ENCODE results near the gene MGME1. TPM values are rescaled to one million over a fixed set of nuclear protein-coding genes. Genes with fewer than 3 reads are reported as not detected.

The MGME1 gene
- 10 to 100 TPM; 28.7 to 30.6 TPM for total RNA-seq

DNA sequence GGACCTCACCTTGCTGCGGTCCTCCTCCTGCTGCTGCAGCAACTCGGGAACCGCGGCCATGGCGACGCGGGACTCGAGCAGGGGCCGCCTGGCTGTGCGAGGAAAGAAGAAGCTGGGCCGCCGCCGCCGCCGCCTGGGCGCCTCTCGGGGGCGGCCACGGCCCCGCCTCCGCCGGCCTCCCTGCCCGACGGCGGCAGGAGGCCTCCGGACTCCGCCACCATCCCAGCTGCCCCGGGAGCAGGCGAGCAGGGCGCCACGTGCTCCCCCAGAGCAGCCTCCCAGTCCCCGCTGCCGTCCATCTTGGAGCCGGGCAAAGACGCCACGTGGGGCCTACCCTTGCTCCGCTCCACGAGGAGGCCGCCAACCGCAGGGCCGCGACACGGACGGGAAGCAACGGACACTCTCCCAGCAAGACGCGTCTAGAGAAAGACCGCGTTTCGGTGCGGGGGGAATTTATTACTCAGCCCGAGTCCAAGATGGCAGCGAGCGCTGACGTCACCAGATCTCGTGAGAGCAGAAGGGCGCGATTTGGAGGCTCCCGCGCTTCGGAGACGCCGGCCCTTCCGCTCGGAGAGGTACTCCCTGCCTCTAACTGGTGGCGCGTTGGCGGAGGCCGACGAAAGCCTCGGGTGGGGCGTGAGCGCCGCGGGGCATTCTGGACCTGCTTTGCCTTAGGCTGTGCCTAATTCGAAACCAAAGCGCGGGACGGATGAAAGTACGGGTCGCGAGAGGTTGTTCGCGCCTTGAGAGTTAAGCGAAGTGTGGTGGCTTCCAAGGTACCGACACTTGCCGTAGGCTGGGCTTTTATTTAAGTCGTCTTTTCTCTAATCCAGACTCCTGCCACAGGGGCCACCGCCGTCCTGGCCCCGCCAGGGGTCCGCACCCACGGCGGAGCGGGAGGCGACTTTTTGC lies at the start of gene MGME1, which contains the start of gene SNX5:
TSS of gene MGME1 (plus strand) at position 653 of the 912 bp plus-strand sequence. CDS start 842 bp downstream, outside the sequence.
TSS of gene SNX5 (minus strand) at position 429 of the 912 bp plus-strand sequence. CDS start at position 60, 369 bp downstream.
- no peaks in the 10 kb centered on the region for H3K27me3 Mint-ChIP-seq (ENCODE audit: low read depth)
- H3K36me3 Mint-ChIP-seq (ENCODE audit: low read depth): peaks cover 74% of the 10 kb centered on the region
- H3K9me3 Mint-ChIP-seq: no peaks in the 10 kb centered on the region
- peaks cover 49% of the 10 kb centered on the region for H3K4me1 Mint-ChIP-seq (ENCODE audit: low read depth)
- intact Hi-C loops (cut with micrococcal nuclease): loop anchor here (1.0 to 5.0 kb wide), 15 partner anchors 9 to 1396 kb away; partner anchors contain the start of genes DSTN, DZANK1, KAT14 and KIF16B
- CTCF ChIA-PET: interaction anchor here (1.2 to 1.4 kb wide), 2 partner anchors 24 to 286 kb away, joined by 3 read pairs; partner anchors contain the start of gene RRBP1
- H3K27ac Mint-ChIP-seq: peak within 1 kb of the TSS; percentile 98
- peak within 1 kb of the TSS; percentile 86 for H3K4me3 Mint-ChIP-seq
- DNase-seq: peak; percentile 99

GRCh38 chr20:17919149-17919548 lies 49.7 kb upstream of the MGME1 start:
- CTCF ChIA-PET: no interaction called here
- H3K4me3 Mint-ChIP-seq: no peak overlapping the region

GRCh38 chr20:17921774-17922173 lies 47.0 kb upstream of the MGME1 start:
- no peak for DNase-seq
- Mint-ChIP-seq H3K4me1 (ENCODE audit: low read depth) (no peaks in the 10 kb centered on the region), H3K27ac (no peak overlapping the region), H3K36me3 (ENCODE audit: low read depth) (no peaks in the 10 kb centered on the region), H3K4me3 (no peak overlapping the region), H3K9me3 (no peaks in the 10 kb centered on the region), H3K27me3 (ENCODE audit: low read depth) (no peaks in the 10 kb centered on the region)
- intact Hi-C loops (cut with micrococcal nuclease): no loop called here
- CTCF ChIA-PET: no interaction called here

More at GRCh38 chr20:17919149-17919548, 49.7 kb upstream of the MGME1 start:
- Mint-ChIP-seq H3K9me3 (no peaks in the 10 kb centered on the region), H3K4me1 (ENCODE audit: low read depth) (no peaks in the 10 kb centered on the region), H3K27me3 (ENCODE audit: low read depth) (no peaks in the 10 kb centered on the region), H3K27ac (no peak overlapping the region), H3K36me3 (ENCODE audit: low read depth) (no peaks in the 10 kb centered on the region)
- DNase-seq: no peak
- intact Hi-C loops (cut with micrococcal nuclease): no loop called here

- intact Hi-C loops (cut with micrococcal nuclease): no loop called here
- Mint-ChIP-seq H3K4me1 (ENCODE audit: low read depth) (no peaks in the 10 kb centered on the region), H3K36me3 (ENCODE audit: low read depth) (no peaks in the 10 kb centered on the region), H3K9me3 (no peaks in the 10 kb centered on the region), H3K4me3 (no peak overlapping the region), H3K27ac (no peak overlapping the region), H3K27me3 (ENCODE audit: low read depth) (peaks cover 2% of the 10 kb centered on the region)
- no peak for DNase-seq
- CTCF ChIA-PET: no interaction called here
These were observed 43.5 kb upstream of the MGME1 start for GRCh38 chr20:17925141-17925939.

GRCh38 chr20:17925940-17926300 lies 42.9 kb upstream of the MGME1 start:
- peaks cover 2% of the 10 kb centered on the region for H3K27me3 Mint-ChIP-seq (ENCODE audit: low read depth)
- no peak overlapping the region for H3K4me3 Mint-ChIP-seq
- H3K36me3 Mint-ChIP-seq (ENCODE audit: low read depth): no peaks in the 10 kb centered on the region
- H3K9me3 Mint-ChIP-seq: no peaks in the 10 kb centered on the region
- DNase-seq: no peak
- no peaks in the 10 kb centered on the region for H3K4me1 Mint-ChIP-seq (ENCODE audit: low read depth)
- intact Hi-C loops (cut with micrococcal nuclease): no loop called here
- no peak overlapping the region for H3K27ac Mint-ChIP-seq
- CTCF ChIA-PET: no interaction called here

DNA sequence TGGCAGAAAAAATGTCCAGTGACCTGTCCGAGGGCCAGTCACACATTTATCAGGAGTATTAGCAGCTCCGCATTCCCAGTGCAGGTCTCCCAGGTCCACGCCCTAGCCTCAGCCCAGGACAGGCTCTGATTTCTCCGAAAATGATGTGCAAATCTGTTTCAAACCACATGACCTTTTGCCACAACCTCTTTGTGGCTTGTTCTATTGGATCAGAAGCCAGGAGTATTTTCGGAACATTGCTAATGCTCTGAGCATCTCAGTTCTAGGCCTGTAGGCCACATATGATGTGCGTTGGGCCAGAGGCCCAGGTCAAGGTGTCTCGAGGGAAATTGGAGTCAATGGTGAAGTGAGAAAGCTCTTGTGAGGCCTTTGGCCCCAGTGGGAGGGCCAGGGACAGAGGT lies 40.6 kb upstream of the MGME1 start:
- no peaks in the 10 kb centered on the region for H3K4me1 Mint-ChIP-seq (ENCODE audit: low read depth)
- DNase-seq: no peak
- H3K4me3 Mint-ChIP-seq: no peak overlapping the region
- H3K27me3 Mint-ChIP-seq (ENCODE audit: low read depth): peaks cover 2% of the 10 kb centered on the region
- no peak overlapping the region for H3K27ac Mint-ChIP-seq
- CTCF ChIA-PET: no interaction called here
- no peaks in the 10 kb centered on the region for H3K36me3 Mint-ChIP-seq (ENCODE audit: low read depth)
- intact Hi-C loops (cut with micrococcal nuclease): no loop called here
- peaks cover 3% of the 10 kb centered on the region for H3K9me3 Mint-ChIP-seq

GRCh38 chr20:17928633-17929311 lies 40.0 kb upstream of the MGME1 start:
- CTCF ChIA-PET: no interaction called here
- Mint-ChIP-seq H3K27ac (no peak overlapping the region), H3K27me3 (ENCODE audit: low read depth) (peaks cover 2% of the 10 kb centered on the region), H3K4me1 (ENCODE audit: low read depth) (no peaks in the 10 kb centered on the region), H3K4me3 (no peak overlapping the region), H3K9me3 (peaks cover 3% of the 10 kb centered on the region), H3K36me3 (ENCODE audit: low read depth) (no peaks in the 10 kb centered on the region)
- intact Hi-C loops (cut with micrococcal nuclease): no loop called here
- DNase-seq: no peak

DNA sequence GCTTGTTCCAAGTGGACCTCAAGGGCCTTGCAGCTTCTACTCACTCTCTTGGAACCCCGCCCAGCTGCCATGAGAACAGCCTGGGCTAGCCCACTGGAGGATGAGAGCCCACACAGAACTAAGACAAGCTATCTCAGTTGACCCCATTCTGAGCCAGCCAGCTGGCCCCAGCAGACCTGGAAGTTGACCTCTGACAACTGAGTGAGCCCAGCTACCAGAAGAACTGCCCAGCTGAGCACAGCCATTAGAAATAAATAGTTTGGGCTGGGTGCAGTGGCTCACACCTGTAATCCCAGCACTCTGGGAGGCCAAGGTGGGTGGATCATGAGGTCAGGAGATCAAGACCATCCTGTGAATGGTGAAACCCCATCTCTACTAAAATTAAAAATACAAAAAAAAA lies 37.3 kb upstream of the MGME1 start:
- intact Hi-C loops (cut with micrococcal nuclease): no loop called here
- no peaks in the 10 kb centered on the region for H3K4me1 Mint-ChIP-seq (ENCODE audit: low read depth)
- CTCF ChIA-PET: interaction anchor here (0.6 kb wide), 1 partner anchor 98 kb away, joined by 3 read pairs; no protein-coding TSS in a partner anchor
- H3K9me3 Mint-ChIP-seq: peaks cover 3% of the 10 kb centered on the region
- no peak for DNase-seq
- no peak overlapping the region for H3K27ac Mint-ChIP-seq
- H3K36me3 Mint-ChIP-seq (ENCODE audit: low read depth): no peaks in the 10 kb centered on the region
- no peak overlapping the region for H3K4me3 Mint-ChIP-seq
- H3K27me3 Mint-ChIP-seq (ENCODE audit: low read depth): peaks cover 2% of the 10 kb centered on the region

- Mint-ChIP-seq H3K36me3 (ENCODE audit: low read depth) (no peaks in the 10 kb centered on the region), H3K4me3 (no peak overlapping the region), H3K9me3 (peaks cover 3% of the 10 kb centered on the region), H3K27ac (no peak overlapping the region), H3K27me3 (ENCODE audit: low read depth) (peaks cover 2% of the 10 kb centered on the region), H3K4me1 (ENCODE audit: low read depth) (no peaks in the 10 kb centered on the region)
- DNase-seq: no peak
- CTCF ChIA-PET: interaction anchor here (0.6 kb wide), 1 partner anchor 99 kb away, joined by 3 read pairs; no protein-coding TSS in a partner anchor
- intact Hi-C loops (cut with micrococcal nuclease): no loop called here
These were observed 36.4 kb upstream of the MGME1 start for GRCh38 chr20:17932396-17932795.

DNA sequence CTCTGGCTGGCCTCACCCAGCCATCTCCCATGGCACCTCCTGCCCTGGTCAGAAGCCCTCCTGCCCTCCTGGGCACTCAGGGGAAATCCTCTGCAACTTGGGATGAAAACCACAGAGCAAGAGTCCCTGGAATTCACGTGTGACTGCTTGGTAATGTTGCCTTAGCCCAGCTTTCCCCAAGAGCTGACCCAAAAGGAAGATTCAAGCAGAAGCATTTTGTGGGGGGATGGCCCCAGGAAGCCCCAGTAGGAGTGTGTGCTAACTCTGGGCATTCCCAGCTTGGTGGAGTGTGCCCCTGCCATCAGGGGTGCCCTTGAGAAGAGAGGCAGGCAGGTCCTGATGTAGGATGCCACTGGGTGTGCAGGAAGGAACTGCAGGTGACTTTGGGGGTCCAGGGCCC lies 35.7 kb upstream of the MGME1 start:
- no peak for DNase-seq
- H3K27me3 Mint-ChIP-seq (ENCODE audit: low read depth): peaks cover 2% of the 10 kb centered on the region
- H3K36me3 Mint-ChIP-seq (ENCODE audit: low read depth): no peaks in the 10 kb centered on the region
- peaks cover 3% of the 10 kb centered on the region for H3K9me3 Mint-ChIP-seq
- no peak overlapping the region for H3K27ac Mint-ChIP-seq
- intact Hi-C loops (cut with micrococcal nuclease): no loop called here
- H3K4me1 Mint-ChIP-seq (ENCODE audit: low read depth): no peaks in the 10 kb centered on the region
- H3K4me3 Mint-ChIP-seq: no peak overlapping the region
- CTCF ChIA-PET: no interaction called here

- intact Hi-C loops (cut with micrococcal nuclease): no loop called here
- H3K9me3 Mint-ChIP-seq: peaks cover 3% of the 10 kb centered on the region
- H3K36me3 Mint-ChIP-seq (ENCODE audit: low read depth): no peaks in the 10 kb centered on the region
- H3K27me3 Mint-ChIP-seq (ENCODE audit: low read depth): peaks cover 2% of the 10 kb centered on the region
- H3K4me3 Mint-ChIP-seq: no peak overlapping the region
- H3K4me1 Mint-ChIP-seq (ENCODE audit: low read depth): no peaks in the 10 kb centered on the region
- DNase-seq: no peak
- CTCF ChIA-PET: no interaction called here
- H3K27ac Mint-ChIP-seq: no peak overlapping the region
These were observed 35.1 kb upstream of the MGME1 start for GRCh38 chr20:17933711-17934110.
